ENCODE measurements around the gene NUDT5.

DNA sequence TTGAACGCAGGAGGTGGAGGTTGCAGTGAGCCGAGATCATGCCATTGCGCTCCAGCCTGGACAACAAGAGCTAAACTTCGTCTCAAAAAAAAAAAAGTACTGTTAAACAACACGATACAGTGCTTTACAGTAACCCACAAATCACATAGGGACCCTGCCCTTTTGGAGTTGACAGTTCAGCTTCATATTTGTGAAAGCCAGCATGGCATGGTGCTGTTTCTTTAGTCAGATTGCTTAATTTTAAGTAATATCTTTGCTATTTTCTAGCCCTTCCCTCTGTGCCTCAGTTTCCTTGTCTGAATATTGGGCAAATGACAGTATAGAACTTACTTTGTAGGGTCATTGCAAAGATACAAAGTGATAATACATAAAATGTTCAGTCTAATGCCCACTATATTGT, 5.2 kb upstream of the NUDT5 start:
- TF ChIP-seq, protein P1, sequence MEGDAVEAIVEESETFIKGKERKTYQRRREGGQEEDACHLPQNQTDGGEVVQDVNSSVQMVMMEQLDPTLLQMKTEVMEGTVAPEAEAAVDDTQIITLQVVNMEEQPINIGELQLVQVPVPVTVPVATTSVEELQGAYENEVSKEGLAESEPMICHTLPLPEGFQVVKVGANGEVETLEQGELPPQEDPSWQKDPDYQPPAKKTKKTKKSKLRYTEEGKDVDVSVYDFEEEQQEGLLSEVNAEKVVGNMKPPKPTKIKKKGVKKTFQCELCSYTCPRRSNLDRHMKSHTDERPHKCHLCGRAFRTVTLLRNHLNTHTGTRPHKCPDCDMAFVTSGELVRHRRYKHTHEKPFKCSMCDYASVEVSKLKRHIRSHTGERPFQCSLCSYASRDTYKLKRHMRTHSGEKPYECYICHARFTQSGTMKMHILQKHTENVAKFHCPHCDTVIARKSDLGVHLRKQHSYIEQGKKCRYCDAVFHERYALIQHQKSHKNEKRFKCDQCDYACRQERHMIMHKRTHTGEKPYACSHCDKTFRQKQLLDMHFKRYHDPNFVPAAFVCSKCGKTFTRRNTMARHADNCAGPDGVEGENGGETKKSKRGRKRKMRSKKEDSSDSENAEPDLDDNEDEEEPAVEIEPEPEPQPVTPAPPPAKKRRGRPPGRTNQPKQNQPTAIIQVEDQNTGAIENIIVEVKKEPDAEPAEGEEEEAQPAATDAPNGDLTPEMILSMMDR (IDR thresholded peaks at IDR 0.05), result no peak
- TF ChIP-seq POLR2A (IDR thresholded peaks at IDR 0.05), result no peak

All from body of pancreas (tissue), 4 donors.